H1 (cell line): ENCODE results near the gene SLC26A6.

Source experiments
- TCF12 ChIP-seq: IDR thresholded peaks from 2 replicates; pipeline ENCODE4 v1.6.1; 2011; ENCODE audit warnings: low read depth, mild to moderate bottlenecking, low read length
- TF ChIP-seq, protein P1 (sequence below), 3 experiments: IDR thresholded peaks; 1 replicate in 2 of 3; 2 replicates in 1 of 3; pipeline versions ENCODE4 v1.5.1 to v1.6.1; 2011; ENCODE audit warnings: low read length in 3 of 3, mild to moderate bottlenecking in 3 of 3, inconsistent platforms in 2 of 3, low read depth in 1 of 3, moderate library complexity in 1 of 3; ENCODE audit not compliant: insufficient read depth in 1 of 3; ENCODE audit errors: control extremely low read depth in 1 of 3

DNA sequence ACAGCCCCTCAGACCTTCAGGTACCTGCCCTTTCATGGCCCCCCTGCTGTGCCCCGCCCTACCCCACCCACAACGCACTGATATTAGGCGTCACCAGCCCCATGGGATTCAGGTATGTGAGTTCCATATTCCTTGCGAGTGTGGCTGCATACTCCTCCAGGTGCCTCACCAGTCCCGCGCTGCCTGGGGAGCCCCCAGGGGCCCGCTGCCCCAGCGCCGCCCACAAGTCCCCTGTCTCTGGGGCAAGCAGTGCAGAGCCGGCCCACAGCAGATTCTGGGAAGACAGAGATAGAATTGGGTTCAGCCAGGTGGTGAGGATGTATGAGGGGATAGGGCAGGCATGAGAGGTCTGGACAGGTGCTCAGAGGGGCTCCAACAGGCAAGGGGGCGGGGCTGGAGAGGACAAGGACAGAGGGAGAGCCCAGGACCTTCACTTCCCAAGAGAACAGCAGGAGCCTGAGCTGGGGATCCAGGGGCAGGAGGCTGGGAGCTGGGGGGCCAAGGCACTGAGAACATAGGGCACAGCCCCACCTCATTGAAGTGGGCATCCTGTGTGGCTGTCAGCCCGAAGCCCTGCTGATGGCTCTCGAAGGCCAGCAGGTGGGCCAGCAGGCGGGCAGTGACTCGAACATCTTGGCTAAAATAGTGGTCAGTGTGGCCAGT lies 13.1 kb upstream of the SLC26A6 start:
- TF ChIP-seq TCF12 = no peak
- TF ChIP-seq, protein P1, sequence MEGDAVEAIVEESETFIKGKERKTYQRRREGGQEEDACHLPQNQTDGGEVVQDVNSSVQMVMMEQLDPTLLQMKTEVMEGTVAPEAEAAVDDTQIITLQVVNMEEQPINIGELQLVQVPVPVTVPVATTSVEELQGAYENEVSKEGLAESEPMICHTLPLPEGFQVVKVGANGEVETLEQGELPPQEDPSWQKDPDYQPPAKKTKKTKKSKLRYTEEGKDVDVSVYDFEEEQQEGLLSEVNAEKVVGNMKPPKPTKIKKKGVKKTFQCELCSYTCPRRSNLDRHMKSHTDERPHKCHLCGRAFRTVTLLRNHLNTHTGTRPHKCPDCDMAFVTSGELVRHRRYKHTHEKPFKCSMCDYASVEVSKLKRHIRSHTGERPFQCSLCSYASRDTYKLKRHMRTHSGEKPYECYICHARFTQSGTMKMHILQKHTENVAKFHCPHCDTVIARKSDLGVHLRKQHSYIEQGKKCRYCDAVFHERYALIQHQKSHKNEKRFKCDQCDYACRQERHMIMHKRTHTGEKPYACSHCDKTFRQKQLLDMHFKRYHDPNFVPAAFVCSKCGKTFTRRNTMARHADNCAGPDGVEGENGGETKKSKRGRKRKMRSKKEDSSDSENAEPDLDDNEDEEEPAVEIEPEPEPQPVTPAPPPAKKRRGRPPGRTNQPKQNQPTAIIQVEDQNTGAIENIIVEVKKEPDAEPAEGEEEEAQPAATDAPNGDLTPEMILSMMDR (IDR thresholded peaks at IDR 0.05; ENCODE audit: control extremely low read depth in 1 of 3, insufficient read depth in 1 of 3, low read depth in 1 of 3, low read length in 3 of 3) = no peak
